Heart right ventricle (tissue), 16 donors: ENCODE measurements around the gene POLR2C. TPM values are rescaled to one million over a fixed set of nuclear protein-coding genes. Genes with fewer than 3 reads are reported as not detected.

Source experiments
- ATAC-seq, 8 donors: fragments of 200-7000 bp; cut with Tn5 transposase; one replicate each; pipeline ENCODE4 v1.9.1; 2020; ENCODE audit warnings: mild to moderate bottlenecking in 8 of 8, moderate library complexity in 8 of 8, moderate number of reproducible peaks in 1 of 8
- DNase-seq, 2 donors: peaks; one replicate each; pipeline ENCODE4 v3.0.0-alpha.2; 2020
- H3K27ac ChIP-seq, 10 donors: fragments of 200-600 bp; sonication (generic) in 2 of 10; one replicate each; pipeline versions ENCODE4 v1.5.0 to v1.8.0; 2020 to 2022; ENCODE audit warnings: mild to moderate bottlenecking in 3 of 10
- H3K27me3 ChIP-seq, 7 donors: fragments of 200-600 bp; one replicate each; pipeline ENCODE4 v1.8.0; 2021 to 2022; ENCODE audit warnings: mild to moderate bottlenecking in 2 of 7
- H3K36me3 ChIP-seq, 9 donors: fragments of 200-600 bp; sonication (generic) in 1 of 9; one replicate each; pipeline versions ENCODE4 v1.5.0 to v1.8.0; 2020 to 2022; ENCODE audit warnings: mild to moderate bottlenecking in 2 of 9
- H3K4me1 ChIP-seq, 9 donors: fragments of 200-600 bp; sonication (generic) in 1 of 9; one replicate each; pipeline versions ENCODE4 v1.5.0 to v1.8.0; 2020 to 2022; ENCODE audit warnings: mild to moderate bottlenecking in 4 of 9
- H3K4me3 ChIP-seq, 10 donors: fragments of 200-600 bp; sonication (generic) in 2 of 10; one replicate each; pipeline versions ENCODE4 v1.5.0 to v1.8.0; 2020 to 2022; ENCODE audit warnings: mild to moderate bottlenecking in 7 of 10, moderate library complexity in 2 of 10
- H3K9me3 ChIP-seq, 11 donors: fragments of 200-600 bp in 10 of 11; sonication (generic) in 2 of 11; one replicate each; pipeline versions ENCODE4 v1.5.0 to v1.8.0; 2013 to 2022; ENCODE audit warnings: mild to moderate bottlenecking in 2 of 11, control low read depth in 1 of 11, moderate library complexity in 1 of 11
- WGBS, 2 donors: extraction: QIAGEN DNeasy Blood & Tissue Kit; methylation state at CpG; one replicate each; pipeline ENCODE4 v1.1.7; 2013; ENCODE audit warnings: inconsistent platforms in 1 of 2; 5-methylcytosine and 5-hydroxymethylcytosine counted together
- intact Hi-C, 10 donors: fragments of 100-400 bp; cut with DNase I; formaldehyde crosslinking; loops; one replicate each; pipeline versions ENCODE4 v1.11.1 to v1.14.2; 2022
- polyA plus RNA-seq, 2 donors: library from polyadenylated mRNA; stranded (reverse); fragments of 200-250 nt; gene quantifications; one replicate each; pipeline ENCODE4 v1.2.3, GENCODE V29; 2013
- total RNA-seq, 10 donors: library from RNA; stranded (reverse); fragmentation: NEBNext Ultra II Directional in 3 of 10; extraction: Animal tissue kit (Norgen Biotek cat#: 25700) in 3 of 10; gene quantifications; one replicate each; pipeline versions ENCODE4 v1.2.1 to v1.2.4, GENCODE V29; 2021 to 2023
- TF ChIP-seq, protein P1 (sequence below), 9 donors: fragments of 200-600 bp; sonication (generic) in 2 of 9; IDR thresholded peaks; one replicate each; pipeline versions ENCODE4 v1.5.0 to v1.8.0; 2021 to 2022; ENCODE audit warnings: antibody characterized with exemption in 9 of 9, mild to moderate bottlenecking in 5 of 9, moderate library complexity in 1 of 9
- donor health status: Arrhythmogenic right ventricular cardiomyopathy.
- donor health status: ischemic (EF 13 %, LVEDD 7.1; RV severe dilation, severe dysfunction).
- donor health status: healthy with polysubstance abuse.
- donor health status: DM: no; HTN: yes; CAD: no.
- donor health status: DM: no; HTN: no; CAD: no.
- donor health status: ischemic (EF 25% LVEDD 6.9; RV normal size, moderate dysfunction).
- donor health status: ischemic (EF 25% LVEDD 5.7; RV mildly dilated, moderate dysfunction).
- donor health status: healthy.
- donor health status: DM: yes; HTN: yes; CAD: no.
- donor health status: Ischemic cardiomyopathy.
- donor health status: ischemic (EF 35%, LVEDD 5.7; RV mildly dilated, moderate dysfunction).
- donor health status: nonischemic (EF 11% LVEDD 7.7; RV severe dilation, severe dysfunction).
- donor health status: DM: yes; HTN: yes; CAD: no.
- donor health status: PGD.
- donor health status: ischemic (EF 29% LVEDD 5.4; RV normal size, mild dysfunction).
- donor health status: nonischemic (EF 23%, LVEDD 6.1; RV moderate dilation, normal function).

Gene POLR2C
- total and polyA plus RNA-seq, 12 donors, result 17.9 to 56.7 (median 46.1) TPM

DNA sequence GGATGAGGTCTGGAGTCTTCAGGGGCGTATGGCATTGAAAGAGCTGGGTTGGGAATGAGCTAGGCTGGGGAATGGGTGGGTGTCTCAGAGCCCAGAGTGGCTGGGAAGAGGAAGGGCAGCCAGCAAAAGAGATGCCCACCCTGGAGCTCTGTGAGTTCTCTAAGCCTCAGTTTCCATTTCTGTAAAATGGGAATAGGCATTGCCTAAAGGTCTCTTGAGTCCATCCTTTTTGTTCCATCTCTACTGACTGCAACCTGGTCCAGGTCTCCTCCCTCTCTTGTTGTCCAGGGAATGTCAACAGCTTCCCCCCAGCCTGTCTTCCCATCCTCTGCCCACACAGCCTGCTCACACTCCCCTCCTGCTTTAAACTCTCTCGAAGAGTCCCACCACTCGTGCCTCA lies 54.3 kb downstream of the POLR2C start:
- Histone ChIP-seq H3K4me1 (peaks cover 0 to 20% (median 11%) of the 10 kb centered on the region in 9 donors), H3K27ac (no peak overlapping the region), H3K36me3 (peaks cover 0 to 70% (median 9%) of the 10 kb centered on the region in 9 donors), H3K4me3 (no peak overlapping the region), H3K9me3 (no peaks in the 10 kb centered on the region), H3K27me3 (no peaks in the 10 kb centered on the region)
- 81 to 89% methylated on average over 3 of the region's 3 CpGs for WGBS, 2 donors
- intact Hi-C loops, result loop anchor here (5.0 to 10.0 kb wide), 9 partner anchors 39 to 214 kb away; partner anchors contain the start of gene POLR2C (in 3 of the 10)
- DNase-seq, result no peak
- TF ChIP-seq, protein P1, sequence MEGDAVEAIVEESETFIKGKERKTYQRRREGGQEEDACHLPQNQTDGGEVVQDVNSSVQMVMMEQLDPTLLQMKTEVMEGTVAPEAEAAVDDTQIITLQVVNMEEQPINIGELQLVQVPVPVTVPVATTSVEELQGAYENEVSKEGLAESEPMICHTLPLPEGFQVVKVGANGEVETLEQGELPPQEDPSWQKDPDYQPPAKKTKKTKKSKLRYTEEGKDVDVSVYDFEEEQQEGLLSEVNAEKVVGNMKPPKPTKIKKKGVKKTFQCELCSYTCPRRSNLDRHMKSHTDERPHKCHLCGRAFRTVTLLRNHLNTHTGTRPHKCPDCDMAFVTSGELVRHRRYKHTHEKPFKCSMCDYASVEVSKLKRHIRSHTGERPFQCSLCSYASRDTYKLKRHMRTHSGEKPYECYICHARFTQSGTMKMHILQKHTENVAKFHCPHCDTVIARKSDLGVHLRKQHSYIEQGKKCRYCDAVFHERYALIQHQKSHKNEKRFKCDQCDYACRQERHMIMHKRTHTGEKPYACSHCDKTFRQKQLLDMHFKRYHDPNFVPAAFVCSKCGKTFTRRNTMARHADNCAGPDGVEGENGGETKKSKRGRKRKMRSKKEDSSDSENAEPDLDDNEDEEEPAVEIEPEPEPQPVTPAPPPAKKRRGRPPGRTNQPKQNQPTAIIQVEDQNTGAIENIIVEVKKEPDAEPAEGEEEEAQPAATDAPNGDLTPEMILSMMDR (IDR thresholded peaks at IDR 0.05), result no peak
- no peak for ATAC-seq

GRCh38 chr16:57517397-57518367 lies 55.2 kb downstream of the POLR2C start:
- H3K4me1 ChIP-seq, result peaks cover 0 to 20% (median 11%) of the 10 kb centered on the region in 9 donors
- TF ChIP-seq, protein P1 (IDR thresholded peaks at IDR 0.05), result no peak
- 92 to 93% methylated on average over 31 of the region's 31 CpGs for WGBS, 2 donors
- ATAC-seq, result no peak
- no peaks in the 10 kb centered on the region for H3K27me3 ChIP-seq
- no peak overlapping the region for H3K27ac ChIP-seq
- DNase-seq, result no peak
- intact Hi-C loops, result loop anchor here (2.0 to 10.0 kb wide), 12 partner anchors 40 to 215 kb away; partner anchors contain the start of gene POLR2C (in 3 of the 10)
- no peaks in the 10 kb centered on the region for H3K9me3 ChIP-seq
- peaks cover 0 to 70% (median 9%) of the 10 kb centered on the region in 9 donors for H3K36me3 ChIP-seq
- no peak overlapping the region for H3K4me3 ChIP-seq

GRCh38 chr16:57518520-57518919 lies 56.0 kb downstream of the POLR2C start:
- Histone ChIP-seq H3K27me3 (no peaks in the 10 kb centered on the region), H3K4me3 (no peak overlapping the region), H3K27ac (no peak overlapping the region), H3K4me1 (peaks cover 0 to 20% (median 11%) of the 10 kb centered on the region in 9 donors), H3K9me3 (no peaks in the 10 kb centered on the region), H3K36me3 (peaks cover 0 to 63% (median 9%) of the 10 kb centered on the region in 9 donors)
- DNase-seq (no peak), ATAC-seq (no peak)
- 93 to 94% methylated on average over 13 of the region's 13 CpGs for WGBS, 2 donors
- intact Hi-C loops, result loop anchor here (2.0 to 10.0 kb wide), 12 partner anchors 41 to 216 kb away; partner anchors contain the start of gene POLR2C (in 3 of the 10)
- TF ChIP-seq, protein P1 (IDR thresholded peaks at IDR 0.05), result no peak

DNA sequence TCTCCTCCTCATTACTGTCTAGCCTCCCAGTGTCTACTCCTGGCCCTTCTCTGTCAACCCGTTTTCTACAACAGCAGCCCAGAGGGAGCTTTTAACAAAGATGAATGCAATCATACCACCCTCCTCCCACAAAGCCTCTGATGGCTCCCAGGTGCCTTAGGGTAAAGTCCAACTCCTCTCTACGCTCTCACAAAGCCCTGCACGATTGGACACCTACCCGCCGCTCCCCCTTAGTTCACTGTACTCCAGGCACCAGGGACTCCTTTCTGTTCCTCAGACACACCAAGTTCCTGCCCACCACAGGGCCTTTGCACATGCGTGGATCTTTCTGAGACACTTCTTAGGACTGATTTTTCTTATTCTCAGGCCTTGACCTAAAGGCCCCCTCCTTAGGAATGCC lies 56.4 kb downstream of the POLR2C start:
- Histone ChIP-seq H3K27me3 (no peaks in the 10 kb centered on the region), H3K27ac (no peak overlapping the region), H3K4me3 (no peak overlapping the region), H3K4me1 (peaks cover 0 to 20% (median 11%) of the 10 kb centered on the region in 9 donors), H3K36me3 (peaks cover 0 to 63% (median 9%) of the 10 kb centered on the region in 9 donors), H3K9me3 (no peaks in the 10 kb centered on the region)
- TF ChIP-seq, protein P1 (IDR thresholded peaks at IDR 0.05), result no peak
- ATAC-seq (no peak), DNase-seq (no peak)
- intact Hi-C loops, result loop anchor here (1.0 to 10.0 kb wide), 14 partner anchors 42 to 219 kb away; partner anchors contain the start of gene POLR2C (in 3 of the 10)
- WGBS, 2 donors, result 90% methylated on average over 6 of the region's 6 CpGs
